GM23338 (cell line): ENCODE measurements around the gene DNAH11.

Experiments used
- CTCF ChIP-seq, 2 experiments: fragments of 200-600 bp in 1 of 2; sonication (generic) in 1 of 2; conservative IDR thresholded peaks; 2 replicates each; pipeline versions ENCODE4 v1.5.1 to v1.6.1; 2016 to 2017; ENCODE audit warnings: antibody characterized with exemption in 2 of 2, low read depth in 2 of 2, mild to moderate bottlenecking in 2 of 2, moderate library complexity in 1 of 2
- EZH2 ChIP-seq: fragments of 200-600 bp; sonication (generic); IDR thresholded peaks from one replicate; pipeline ENCODE4 v1.8.0; 2017; ENCODE audit warnings: antibody characterized with exemption, mild to moderate bottlenecking, low read depth; ENCODE audit not compliant: unreplicated experiment

GRCh38 chr7:21914671-21915070, 371.8 kb downstream of the DNAH11 start:
- no peak for TF ChIP-seq CTCF (conservative IDR thresholded peaks at IDR 0.05; ENCODE audit: low read depth in 2 of 2)
- TF ChIP-seq EZH2 = no peak
